SU-DHL-6 (cell line): ENCODE measurements around the gene C4orf36.

Source experiments
- CTCF ChIP-seq: fragments of 200-600 bp; sonication (generic); IDR thresholded peaks from one replicate; pipeline ENCODE4 v1.5.1; 2017; ENCODE audit warnings: antibody characterized with exemption, mild to moderate bottlenecking, low read length, moderate library complexity; ENCODE audit not compliant: insufficient read depth, poor library complexity, severe bottlenecking
- EZH2phosphoT487 ChIP-seq: fragments of 200-600 bp; sonication (generic), shearing (Covaris generic); conservative IDR thresholded peaks from 2 replicates; pipeline ENCODE4 v1.6.1; 2018; ENCODE audit warnings: mild to moderate bottlenecking, antibody characterized with exemption, low read length, moderate library complexity, mixed read lengths

- no peak for TF ChIP-seq CTCF
- TF ChIP-seq EZH2phosphoT487, result no peak
Observed at GRCh38 chr4:86847571-86847970, 44.7 kb downstream of the C4orf36 start.
